NCI-H69 (cell line): ENCODE data around the gene CDH13.

Experiments used
- DNase-seq: peaks from one replicate; lab custom pipeline; 2025; lab: John Stamatoyannopoulos, UW

CDH13 gene

DNA sequence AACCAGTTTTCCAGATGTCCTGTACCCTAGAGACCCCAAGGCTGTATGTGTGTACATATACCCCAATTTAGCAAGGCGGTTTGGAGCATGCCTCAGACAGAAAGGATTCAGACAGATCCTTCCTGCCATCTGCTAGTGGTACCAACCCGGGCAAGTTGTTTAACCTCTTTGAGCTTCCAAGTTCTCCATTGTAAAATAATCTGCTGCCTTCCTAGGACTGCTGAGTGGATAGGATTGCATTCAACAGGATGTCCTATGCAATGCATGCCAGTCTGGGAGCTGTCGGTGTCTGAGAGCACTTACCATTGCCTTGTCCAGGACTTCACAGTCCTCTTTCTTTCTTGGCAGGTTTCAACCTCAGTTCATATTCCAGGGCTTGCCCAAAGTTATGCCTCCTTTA, 1.9 kb downstream of the CDH13 start:
- DNase-seq, result no peak

DNA sequence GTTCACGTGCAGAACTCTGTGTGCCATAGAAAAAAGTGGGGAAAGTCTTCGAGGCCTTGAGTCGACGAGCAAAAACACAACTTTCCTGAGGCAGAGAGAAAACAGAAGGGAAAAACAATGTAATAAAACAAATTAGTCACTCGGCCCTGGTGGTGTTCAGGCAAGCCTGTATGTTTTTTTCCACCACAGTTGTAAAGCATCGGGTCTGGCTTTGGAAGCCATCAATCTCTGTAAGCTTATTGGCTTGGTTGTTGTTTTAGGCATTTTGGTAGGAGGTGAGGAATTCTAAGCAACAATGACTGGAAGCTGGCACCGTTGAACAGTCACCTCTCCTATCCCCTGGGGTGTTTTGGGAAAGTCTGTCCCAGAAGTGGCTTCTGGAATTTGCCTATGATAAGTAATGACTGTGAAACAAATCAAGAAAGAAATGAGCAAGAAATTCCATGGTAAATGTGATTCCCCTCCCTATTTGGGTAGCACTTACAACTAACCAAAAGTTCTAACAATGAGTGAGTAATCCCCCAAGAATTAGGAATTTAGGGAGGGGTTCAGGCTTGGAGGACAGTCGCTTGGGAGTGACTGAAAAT, 2.8 kb downstream of the CDH13 start:
- no peak for DNase-seq

DNA sequence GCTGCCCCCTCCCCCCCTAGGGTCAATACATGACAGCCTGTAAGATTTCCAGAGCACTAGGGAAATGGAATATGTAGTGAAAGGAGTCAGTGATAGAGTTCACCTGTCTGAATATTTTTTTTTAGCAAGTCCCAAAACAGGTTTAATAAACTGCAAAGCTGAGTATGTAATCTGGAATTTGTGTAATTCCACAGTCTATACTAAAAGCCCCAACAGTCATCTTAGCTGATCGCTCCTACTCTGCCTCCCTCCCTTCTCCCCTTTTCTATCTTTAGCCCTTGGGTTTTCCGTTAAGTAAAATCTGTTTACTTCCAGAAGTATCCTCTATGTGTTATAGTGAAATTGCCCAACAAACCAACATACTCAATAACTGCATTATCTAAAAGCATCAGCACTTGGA, 3.5 kb downstream of the CDH13 start:
- no peak for DNase-seq

DNA sequence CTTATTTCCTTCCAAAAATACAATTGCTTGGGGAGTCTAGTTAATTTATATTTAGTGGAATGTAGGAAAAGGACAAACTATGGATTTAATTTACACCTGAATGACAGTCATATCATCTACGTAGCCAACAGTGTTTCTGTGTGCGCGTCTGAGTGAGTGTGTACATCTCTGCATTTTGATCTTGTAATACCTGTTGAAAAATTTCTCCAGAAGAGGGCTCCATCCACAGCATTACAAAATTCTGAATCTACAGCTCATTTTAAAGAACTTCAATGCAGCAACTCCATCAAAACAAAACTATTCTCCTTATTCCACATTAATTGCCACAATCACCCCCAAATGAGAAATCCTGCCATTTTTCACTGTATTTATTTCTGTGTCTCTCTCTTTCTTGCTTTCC, 3.9 kb downstream of the CDH13 start:
- DNase-seq, result peak; percentile 7

DNA sequence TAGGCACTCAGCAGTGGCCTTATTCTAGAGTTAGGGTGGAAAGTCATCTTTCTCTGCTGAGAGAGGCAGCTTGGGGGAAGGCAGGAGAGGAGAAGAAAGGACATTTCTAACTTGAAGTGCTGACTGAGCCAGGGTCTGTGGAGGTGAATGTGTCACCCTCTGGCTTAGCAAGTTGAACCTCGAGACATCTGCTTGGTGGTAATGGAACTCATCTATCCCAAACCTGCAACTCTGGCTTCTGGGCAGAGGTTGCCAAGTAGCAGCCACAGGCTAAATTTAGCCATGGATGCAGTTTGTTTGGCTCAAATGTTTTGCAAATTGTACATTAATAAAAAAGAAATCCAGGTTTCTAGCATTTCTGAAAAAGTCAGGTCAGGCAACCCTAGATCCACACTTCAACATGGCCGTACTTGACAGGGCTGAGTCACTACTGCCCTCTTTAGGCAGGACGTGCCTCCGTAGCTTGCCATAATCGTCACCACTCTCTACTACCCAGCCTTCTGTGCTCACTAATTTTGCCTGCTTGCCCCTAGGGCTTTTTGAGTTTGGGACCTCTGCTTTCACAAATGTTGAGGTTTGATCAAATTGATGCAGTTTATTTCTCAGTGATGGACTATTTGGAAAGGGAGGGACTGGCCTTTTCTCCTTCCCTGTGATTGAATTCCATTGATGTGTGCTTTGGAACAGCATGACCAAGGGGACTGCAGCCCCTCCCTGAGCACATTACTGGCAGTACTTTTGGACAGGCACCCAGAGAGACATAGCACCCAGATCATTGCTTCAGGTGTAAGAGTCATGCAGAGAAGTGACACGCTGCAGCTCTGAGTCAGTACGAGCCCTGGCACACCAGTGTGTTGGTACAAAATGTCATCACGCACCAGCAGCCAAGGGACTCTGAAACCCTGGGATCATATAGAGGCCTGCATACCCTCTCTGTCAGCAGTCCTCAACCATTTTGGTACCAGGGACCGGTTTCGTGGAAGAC, 5.2 kb downstream of the CDH13 start:
- DNase-seq, result peak; percentile 8

DNA sequence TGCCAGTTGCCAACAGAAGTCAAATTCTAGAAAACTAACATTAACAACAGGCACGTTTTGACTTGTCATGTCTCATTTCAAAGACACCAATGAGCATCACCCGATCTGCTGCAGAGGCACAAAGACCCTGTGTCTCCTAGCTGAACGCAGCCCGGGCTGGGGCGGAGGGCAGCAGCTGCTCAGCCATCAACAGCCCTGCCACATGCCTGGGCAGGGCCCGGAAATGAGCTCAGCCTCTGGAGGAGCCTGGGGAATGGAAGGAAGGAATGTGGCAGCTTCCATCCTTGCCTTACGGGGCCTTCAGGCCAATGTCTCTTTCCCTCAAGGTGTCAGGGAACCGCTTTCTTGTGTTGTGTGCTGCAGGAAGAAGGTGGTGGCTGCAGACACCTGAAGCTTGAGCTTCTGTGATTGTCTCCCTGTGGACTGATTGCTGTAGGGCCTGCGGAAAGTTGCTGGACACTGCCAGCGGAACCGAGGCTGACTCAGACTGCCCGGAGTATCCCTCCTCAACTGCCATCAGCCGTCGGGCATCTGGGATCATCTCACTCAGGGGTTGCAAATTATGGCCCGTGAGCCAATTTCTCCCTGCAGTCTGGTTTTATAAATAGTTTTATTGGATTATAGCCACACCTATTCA, 7.3 kb downstream of the CDH13 start:
- DNase-seq, result peak; percentile 10

DNA sequence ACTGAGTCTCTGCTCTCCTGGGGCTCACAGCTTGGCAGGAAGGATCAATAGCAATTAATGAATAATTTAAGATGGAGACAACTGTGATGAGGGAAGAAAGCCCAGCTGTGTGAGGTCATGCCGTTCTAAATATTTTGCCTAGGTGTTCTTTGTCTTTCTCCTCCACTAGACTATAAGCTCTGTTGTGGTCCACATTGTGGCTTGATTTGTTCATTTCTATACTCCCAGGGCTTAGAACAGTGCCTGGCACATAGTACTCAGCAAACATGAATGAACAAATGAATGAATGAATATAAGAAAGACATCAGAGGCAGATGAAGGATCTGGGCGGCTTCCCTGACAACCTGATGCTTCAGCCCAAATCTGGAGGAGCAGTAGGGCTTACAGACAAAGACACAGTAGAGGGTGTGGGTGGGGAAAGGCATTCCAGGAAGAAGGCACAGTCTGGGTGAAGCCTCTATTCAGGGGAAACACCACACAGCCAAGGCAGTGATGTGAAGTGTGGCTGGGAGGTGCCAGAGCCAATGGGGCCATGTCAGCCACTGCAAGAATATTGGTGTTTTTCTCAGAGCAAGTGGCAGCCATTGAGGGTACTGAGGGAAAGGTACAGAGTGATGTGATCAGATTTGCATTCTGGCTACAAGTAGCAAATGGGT, 8.3 kb downstream of the CDH13 start:
- DNase-seq, result no peak

DNA sequence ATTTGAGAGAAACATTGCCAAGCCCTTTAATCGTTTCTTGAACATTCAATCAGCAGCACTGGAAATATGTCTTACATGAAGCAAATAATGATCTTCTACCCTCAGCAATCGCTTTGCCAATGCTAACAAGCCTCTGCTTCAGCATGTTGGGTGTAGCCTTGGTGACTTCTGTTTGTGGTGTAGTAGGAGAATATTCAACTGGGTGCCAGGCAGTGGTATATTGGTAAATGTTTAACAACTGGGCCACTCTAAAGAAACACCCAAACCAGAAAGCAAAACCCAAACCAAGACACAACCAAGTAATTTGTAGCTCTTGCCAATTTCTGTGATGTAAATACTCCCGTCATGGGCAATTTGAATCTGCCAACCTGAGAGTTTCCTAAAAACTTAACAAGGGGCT, 9.7 kb downstream of the CDH13 start:
- no peak for DNase-seq

DNA sequence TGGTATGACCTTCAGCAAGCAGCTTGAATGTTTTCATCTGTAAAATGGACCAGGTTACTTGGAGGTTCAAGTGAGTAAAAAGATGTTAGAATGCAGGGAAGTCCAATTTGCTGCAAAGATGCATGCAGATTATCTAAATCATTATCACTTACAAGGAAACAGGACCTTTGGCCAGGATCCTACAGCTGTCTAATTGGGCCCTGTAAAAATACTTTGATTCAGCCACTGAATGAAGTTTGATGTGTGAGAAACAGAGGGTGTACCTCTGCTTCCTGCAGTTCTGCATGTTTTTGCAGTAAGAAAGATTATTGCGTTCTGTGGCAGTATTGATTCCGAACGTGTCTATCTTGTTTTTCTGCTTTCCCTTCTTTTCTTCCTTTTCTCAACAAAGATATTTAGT, 10.2 kb downstream of the CDH13 start:
- DNase-seq, result no peak

DNA sequence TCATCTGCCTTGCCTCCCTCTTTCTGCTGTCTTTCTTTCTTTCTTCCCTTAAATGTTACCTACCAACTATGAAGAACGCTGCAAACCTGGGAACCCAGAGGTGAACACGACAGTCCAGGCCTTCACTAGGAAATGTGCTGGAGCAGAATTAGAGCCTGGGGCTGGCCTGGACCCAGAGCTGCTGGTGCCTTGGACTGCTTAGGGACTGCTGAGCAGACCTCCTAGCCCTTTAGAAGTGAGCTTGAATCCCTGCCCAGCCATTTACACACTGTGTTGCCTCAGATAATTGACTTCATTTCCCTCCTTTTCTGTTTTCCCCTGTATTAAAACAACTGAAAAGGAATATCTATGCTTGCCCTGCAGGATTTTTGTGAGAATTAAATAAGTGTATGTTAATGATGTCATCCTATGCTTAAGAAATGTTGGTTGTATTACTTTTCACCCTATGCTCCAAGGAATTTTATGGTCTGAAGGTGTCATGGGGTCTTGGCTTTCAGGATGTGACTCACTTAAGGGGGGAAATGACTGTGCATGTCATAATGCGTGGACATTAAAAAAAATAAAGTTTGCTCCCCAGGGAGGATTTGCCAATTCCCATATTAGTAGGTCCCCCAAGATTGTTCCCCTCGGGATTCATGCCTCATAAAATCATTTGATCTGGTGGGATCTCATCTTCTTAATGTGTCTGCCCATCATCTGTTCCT, 11.5 kb downstream of the CDH13 start:
- peak; percentile 1 for DNase-seq

DNA sequence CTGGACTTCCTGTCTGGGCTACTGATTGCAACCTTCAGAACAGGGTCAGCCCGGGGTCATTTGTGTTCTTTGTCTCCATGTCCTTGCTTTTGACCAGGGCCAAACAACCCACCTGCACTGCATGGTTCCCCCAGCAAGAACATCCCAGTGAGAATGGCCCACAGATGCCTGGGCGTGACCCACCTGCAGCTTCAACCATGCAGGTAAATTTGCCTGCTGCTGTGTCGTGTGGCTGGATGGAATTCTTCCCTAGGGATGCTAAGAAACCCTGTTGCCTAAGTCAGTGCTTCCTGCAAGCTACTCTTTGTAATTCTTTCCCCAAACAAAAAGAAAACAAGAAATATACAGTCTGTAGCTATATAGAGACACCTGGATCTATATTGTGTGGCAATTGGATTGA, 12.5 kb downstream of the CDH13 start:
- DNase-seq, result peak; percentile 2

DNA sequence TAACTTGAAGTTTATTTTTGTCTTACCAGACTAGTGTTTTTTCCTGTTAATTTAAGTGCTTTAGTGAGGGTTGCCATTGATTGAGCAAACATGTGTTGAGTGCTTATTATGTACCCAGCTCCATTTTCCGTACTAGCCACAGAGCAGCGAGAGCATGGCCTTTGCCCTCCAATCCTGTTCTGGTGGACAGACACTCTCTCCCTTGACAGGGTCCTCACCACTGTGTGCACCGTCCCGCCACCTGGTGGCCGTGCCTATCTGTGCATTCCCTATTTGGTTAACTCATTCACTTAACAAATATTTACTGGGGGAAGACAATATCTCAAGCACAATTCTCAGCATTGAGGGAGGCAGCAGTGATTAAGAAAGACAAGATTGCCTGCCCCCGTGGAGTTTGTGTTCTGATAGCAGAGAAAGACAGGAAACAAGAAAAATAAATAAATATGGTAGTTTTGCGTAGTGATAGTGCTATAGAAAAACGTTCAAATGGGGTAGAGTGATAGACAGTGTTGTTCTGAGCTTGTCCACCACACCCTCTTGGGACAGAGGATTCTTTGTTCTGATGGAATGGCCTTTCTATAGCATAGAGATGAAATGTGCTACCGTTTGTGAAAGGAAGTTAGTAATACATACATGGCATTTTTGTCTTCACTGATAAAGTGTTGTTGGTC, 13.0 kb downstream of the CDH13 start:
- peak; percentile 36 for DNase-seq

DNA sequence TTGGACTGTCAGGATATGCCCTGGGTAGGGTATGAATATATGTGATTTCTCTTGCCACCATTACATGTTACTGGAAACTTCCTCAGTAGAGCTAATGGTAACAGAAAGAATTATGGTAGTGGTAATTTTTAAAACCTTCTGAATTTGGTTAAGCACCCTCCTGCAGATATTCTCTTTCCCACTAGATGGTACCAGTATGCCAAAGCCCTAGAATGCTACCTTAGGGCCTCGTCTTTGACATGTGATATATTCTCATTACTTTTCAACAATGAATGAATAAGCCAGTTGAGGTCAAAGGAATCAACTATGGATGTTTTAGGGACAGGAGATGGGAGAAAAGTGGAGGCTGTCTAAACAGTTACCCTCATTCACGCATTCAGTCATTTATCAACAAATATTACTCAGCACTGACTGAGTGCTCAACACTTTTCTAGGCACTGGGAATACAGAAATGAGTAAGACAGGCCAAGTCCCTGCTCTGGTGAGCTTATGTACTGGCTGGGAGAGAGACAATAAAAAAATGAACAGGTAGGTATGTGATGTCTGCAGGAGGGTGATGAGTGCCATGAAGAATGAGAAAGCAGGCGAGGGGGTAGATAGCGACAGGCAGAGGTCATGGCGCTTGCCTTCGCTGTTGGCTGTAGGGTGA, 14.7 kb downstream of the CDH13 start:
- DNase-seq, result peak; percentile 17

DNA sequence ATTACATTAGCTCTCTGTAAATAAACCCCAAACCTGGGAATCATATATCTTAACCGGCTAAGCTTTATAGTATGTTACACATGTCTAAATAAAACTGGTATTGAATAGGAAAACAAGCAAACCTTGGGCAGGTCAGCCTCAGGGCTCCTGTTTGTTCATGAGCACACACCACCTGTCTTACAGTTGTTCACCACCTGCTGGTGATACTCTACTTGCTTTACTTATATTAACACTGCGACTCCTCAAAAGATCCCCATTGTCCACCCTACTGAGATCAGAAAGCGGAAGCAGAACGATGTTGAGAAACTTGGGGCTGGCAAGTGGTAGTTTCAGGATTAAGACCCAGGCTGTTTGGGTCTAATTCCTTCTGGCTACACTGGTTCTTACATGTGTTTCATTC, 16.4 kb downstream of the CDH13 start:
- DNase-seq, result peak; percentile 73

DNA sequence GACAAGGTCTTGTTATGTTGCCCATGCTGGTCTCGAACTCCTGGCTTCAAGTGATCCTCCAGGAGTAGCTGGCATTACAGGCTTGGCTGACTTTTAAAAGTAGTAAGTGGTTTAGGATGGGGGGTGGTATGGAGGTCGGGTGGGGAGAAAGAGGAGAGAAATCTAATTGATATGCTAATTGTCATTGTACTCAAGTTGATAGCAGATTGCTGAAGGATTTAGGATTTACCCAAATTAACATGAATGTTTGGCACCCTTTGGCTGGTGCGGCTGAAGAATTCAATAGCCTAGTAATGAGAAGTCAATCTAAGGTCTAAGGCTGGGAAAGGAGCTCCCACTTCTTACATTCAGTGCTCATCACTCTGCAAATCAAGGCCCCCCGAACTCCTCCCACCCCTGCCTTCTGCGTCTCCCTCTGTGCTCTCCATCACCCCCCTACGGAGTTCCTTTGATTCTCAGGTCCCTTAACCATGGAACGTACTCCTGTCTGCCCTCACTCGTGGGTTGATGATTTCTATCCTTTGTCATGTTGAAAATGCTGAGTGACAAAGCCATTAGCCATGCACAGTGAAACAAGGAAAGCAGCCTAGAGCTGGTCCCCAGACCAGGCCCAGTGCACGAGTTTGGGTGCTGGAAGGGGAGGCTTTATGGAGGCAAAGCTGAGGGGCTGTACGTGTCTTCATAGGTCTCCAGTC, 17.3 kb downstream of the CDH13 start:
- no peak for DNase-seq

DNA sequence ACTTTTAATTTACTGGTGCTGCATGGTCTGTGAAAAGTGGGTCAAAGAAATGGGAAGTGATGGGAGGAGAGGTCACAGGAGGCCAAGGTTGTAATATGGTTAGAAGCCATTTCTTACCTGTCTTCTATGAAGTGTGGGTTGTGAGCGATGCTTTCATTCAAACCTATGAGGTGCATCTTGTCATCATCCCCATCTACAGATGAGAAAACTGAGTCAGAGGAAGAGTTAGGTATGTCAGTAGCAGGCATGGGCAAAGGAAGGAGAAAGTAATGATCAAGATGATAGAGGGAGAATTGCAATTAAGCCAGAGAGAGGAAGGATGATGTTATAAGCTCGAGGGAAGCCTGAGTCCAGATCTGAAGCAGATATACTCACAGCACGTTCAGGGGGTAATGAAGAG, 19.7 kb downstream of the CDH13 start:
- no peak for DNase-seq

DNA sequence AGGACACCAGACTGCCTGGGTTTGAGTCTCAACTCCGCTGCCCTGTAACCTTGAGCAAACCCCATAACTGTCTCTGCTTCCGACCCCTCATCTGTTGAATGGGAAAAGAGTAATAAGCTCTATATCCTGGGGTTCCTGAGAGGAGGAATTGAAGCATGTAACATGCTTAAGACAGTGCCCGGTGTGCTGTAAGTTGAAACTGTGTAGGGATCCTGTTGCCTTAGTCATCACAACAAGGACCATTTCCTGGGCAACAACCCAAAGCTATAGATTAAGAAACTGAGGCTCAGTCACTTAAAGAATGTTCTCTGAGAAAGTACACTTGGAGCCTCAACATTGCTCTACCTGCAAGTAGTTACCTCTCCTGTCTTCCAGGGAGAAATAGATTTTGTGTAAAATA, 23.0 kb downstream of the CDH13 start:
- no peak for DNase-seq

DNA sequence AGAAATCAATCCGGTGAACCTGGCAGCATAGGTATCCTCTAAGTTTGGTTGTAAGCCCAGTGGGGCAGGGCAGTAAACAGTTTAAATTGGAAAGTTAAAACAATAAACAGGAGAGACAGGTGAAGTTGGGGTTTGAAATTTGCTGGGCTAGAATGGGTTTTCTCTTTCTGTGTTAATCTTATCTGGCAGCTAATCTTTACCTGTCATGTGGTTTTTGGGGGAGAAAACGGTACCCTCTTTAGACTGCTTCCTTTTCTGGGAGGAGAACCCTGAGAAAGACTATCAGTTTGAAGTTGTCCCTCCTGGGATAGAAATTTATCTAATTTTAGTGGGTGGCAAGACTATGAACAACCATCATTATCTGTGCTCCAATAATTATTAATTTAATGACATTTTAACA, 24.0 kb downstream of the CDH13 start:
- no peak for DNase-seq

DNA sequence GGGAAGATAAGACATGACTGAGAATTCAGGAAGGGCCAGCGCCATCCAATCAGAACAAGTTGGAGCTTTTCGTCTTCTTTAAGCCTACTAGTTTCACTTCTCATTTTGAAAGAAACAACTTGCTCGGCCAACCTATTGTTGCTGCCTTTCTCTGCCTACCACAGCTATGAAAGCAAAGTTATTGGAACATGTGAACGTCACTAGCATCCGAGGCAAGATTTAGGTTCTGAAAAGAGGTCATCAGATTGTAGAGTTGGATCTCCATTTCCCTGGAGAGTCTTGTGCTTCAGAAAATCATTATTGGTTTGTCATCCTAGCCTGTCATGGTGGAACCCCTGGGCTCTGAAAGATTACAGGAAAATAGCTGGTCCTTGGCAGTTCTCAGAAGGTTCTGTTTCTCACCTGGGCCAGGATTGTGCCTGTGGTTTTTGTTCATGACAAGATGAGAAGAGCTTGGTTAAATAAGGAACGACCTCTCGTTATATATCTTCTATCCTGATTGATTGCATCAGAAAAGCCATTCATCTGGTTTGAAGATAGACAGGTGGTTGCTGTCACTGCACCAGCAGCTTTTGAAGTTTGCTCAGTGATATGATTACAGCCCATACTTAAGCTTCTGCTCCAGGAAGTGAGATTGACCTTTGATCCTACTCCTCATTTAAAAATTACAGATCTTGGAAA, 25.3 kb downstream of the CDH13 start:
- peak; percentile 41 for DNase-seq

DNA sequence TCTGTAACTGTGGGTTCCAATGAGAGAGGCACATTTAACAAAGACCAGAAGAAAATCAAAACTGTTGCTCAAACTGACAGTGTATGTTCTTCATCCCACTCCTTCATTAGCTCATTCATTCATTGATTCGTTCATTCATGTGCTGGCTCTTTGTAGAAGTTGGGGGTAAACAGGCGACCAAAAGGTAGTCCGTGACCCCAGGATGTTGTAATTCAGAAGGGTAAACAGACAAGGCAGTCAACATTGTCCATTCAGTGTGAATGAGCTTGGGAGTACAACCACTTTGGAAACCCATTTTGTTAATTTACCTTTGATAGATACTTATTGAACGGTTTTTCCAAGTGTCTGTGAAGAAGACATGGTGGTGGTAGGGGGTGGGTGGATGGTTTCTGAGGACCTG, 26.1 kb downstream of the CDH13 start:
- no peak for DNase-seq
